GM12878 (cell line): ENCODE data around the gene MAP2K7.

Source experiments
- CREB1 ChIP-seq: IDR thresholded peaks from 2 replicates; pipeline ENCODE4 v1.6.1; 2012; ENCODE audit warnings: low read depth, mild to moderate bottlenecking, inconsistent platforms
- CTCF ChIP-seq, 3 experiments: IDR thresholded peaks in 2 of 3; conservative IDR thresholded peaks in 1 of 3; 2 replicates each; pipeline ENCODE4 v1.5.1; 2011; ENCODE audit warnings: low read depth in 3 of 3, low read length in 3 of 3, mild to moderate bottlenecking in 3 of 3, control low read depth in 2 of 3, moderate library complexity in 2 of 3, inconsistent platforms in 1 of 3, mixed read lengths in 1 of 3; ENCODE audit not compliant: control insufficient read depth in 2 of 3, insufficient read depth in 1 of 3; ENCODE audit errors: extremely low read depth in 1 of 3
- EZH2 ChIP-seq: IDR thresholded peaks from 2 replicates; pipeline ENCODE4 v1.6.1; 2012; ENCODE audit warnings: low read depth, mild to moderate bottlenecking, control low read depth, inconsistent platforms, low read length, borderline replicate concordance; ENCODE audit not compliant: control insufficient read depth
- IRF5 ChIP-seq: fragments of 450-650 bp; IDR thresholded peaks from 2 replicates; pipeline ENCODE4 v1.6.1; 2017; ENCODE audit warnings: borderline replicate concordance
- RCOR1 ChIP-seq: conservative IDR thresholded peaks from 2 replicates; pipeline ENCODE4 v1.6.1; 2012; ENCODE audit warnings: low read depth, low read length, improper control_type of control experiment
- TARDBP ChIP-seq: IDR thresholded peaks from 2 replicates; pipeline ENCODE4 v1.6.1; 2016; ENCODE audit warnings: borderline replicate concordance
- TCF7 ChIP-seq: IDR thresholded peaks from 2 replicates; pipeline ENCODE4 v1.6.1; 2014; ENCODE audit warnings: antibody characterized with exemption, borderline replicate concordance

GRCh38 chr19:7865262-7865911 is 38.3 kb upstream of the MAP2K7 start:
- TF ChIP-seq EZH2 (no peak), CTCF (IDR thresholded peaks at IDR 0.05 in 2 of 3, conservative IDR thresholded peaks at IDR 0.05 in 1 of 3; ENCODE audit: control insufficient read depth in 2 of 3, extremely low read depth in 1 of 3, insufficient read depth in 1 of 3, low read depth in 3 of 3, low read length in 3 of 3) (no peak), IRF5 (no peak), CREB1 (no peak), TCF7 (no peak), RCOR1 (no peak), TARDBP (no peak)
